Thymus (tissue), 11 donors: ENCODE data around the gene NAXD. TPM values are rescaled to one million over a fixed set of nuclear protein-coding genes. Genes with fewer than 3 reads are reported as not detected.

ENCODE experiments used
- DNase-seq, 9 donors: peaks; one replicate each; pipeline ENCODE4 v3.0.0-alpha.2; 2013; ENCODE audit warnings: low spot score in 9 of 9, low read depth in 6 of 9, missing footprints in 1 of 9
- H3K27ac ChIP-seq, 2 donors: one replicate each; pipeline ENCODE4 v1.5.1; 2013; ENCODE audit warnings: control low read depth in 1 of 2, low read depth in 1 of 2, low read length in 1 of 2, mild to moderate bottlenecking in 1 of 2, moderate library complexity in 1 of 2
- H3K27me3 ChIP-seq, 2 donors: one replicate each; pipeline ENCODE4 v1.5.1; 2013; ENCODE audit warnings: low read length in 1 of 2; ENCODE audit not compliant: control insufficient read depth in 2 of 2, insufficient read depth in 1 of 2
- H3K36me3 ChIP-seq, 2 donors: one replicate each; pipeline ENCODE4 v1.5.1; 2013; ENCODE audit warnings: low read length in 1 of 2, mild to moderate bottlenecking in 1 of 2, moderate library complexity in 1 of 2; ENCODE audit not compliant: control insufficient read depth in 2 of 2, insufficient read depth in 2 of 2
- H3K4me1 ChIP-seq, 2 donors: one replicate each; pipeline ENCODE4 v1.5.1; 2013; ENCODE audit warnings: low read length in 2 of 2; ENCODE audit not compliant: control insufficient read depth in 2 of 2, insufficient read depth in 2 of 2
- H3K4me3 ChIP-seq, 2 donors: one replicate each; pipeline ENCODE4 v1.5.1; 2013; ENCODE audit warnings: low read length in 2 of 2, control low read depth in 1 of 2, mild to moderate bottlenecking in 1 of 2
- H3K9me3 ChIP-seq, 2 donors: one replicate each; pipeline ENCODE4 v1.5.1; 2013; ENCODE audit warnings: low read length in 1 of 2, mild to moderate bottlenecking in 1 of 2; ENCODE audit not compliant: control insufficient read depth in 2 of 2, insufficient read depth in 1 of 2
- WGBS: extraction: QIAGEN DNeasy Blood & Tissue Kit; methylation state at CpG from one replicate; pipeline ENCODE4 v1.1.7; 2013; 5-methylcytosine and 5-hydroxymethylcytosine counted together
- polyA plus RNA-seq: library from polyadenylated mRNA; stranded (reverse); fragments of 200-250 nt; gene quantifications from one replicate; pipeline ENCODE4 v1.2.3, GENCODE V29; 2013
- total RNA-seq: library from RNA; stranded (reverse); fragments of 120-200 nt; gene quantifications from one replicate; pipeline ENCODE4 v1.2.4, GENCODE V29; 2013
- donor health status: healthy.

NAXD gene
- total and polyA plus RNA-seq, 2 donors, result 15.8 to 50.4 TPM

DNA sequence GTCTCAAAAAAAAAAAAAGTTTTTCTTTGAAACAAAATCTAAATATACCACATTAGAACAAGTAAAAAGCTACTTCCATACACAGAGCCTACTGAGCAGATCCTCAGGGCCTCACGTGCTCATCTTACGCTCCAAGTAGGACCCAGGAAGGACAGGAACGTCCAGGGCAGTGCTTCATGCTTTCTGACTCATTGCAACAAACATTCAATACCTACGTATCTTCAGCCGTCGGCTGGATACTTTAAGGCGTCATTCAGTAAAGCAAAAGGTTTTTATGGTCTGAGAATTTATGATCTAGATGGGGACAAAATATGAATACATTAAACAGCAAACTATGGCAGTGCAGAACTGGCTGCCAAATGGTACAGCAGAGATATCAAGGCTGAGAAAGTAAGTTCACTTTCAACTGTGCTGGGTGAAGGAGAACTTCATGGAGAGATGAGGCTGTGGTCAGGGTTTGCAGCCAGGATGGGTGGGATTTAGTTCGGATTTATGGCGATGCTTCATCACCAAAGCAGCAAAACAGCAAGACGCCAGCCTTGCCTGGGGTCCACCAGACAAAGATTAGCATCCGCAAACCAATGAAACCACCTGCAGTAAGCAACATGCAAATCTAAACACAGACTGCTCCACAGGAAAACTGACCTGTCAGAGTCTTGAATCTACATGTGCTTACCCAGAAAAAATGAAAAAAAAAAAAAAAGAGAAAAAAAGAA is 70.1 kb downstream of the NAXD start:
- DNase-seq, result no peak
- Histone ChIP-seq H3K4me3 (no peak overlapping the region), H3K27me3 (no peaks in the 10 kb centered on the region), H3K36me3 (peaks cover 44 to 56% of the 10 kb centered on the region in 2 donors), H3K27ac (no peak overlapping the region), H3K9me3 (no peaks in the 10 kb centered on the region), H3K4me1 (no peaks in the 10 kb centered on the region)
- WGBS, result 97% methylated on average over 11 of the region's 11 CpGs

DNA sequence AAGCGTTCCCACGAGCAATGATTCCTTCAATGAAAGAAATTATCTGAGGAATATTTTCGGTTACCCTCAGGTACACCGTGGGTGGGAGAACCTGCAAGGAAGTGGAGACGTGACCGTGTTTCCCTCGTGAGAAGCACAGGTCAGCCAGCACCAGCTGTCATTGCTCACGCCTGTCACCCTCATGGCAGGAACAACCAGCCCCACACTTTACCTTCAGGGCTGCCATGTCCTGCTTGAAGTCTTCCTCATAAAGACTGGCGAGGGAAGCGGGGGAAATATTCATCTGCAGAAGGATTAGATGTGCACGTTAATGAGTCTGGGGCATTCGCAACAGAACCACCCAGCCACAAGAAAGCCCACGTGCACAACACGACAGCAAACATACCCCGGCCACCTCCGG is 72.4 kb downstream of the NAXD start:
- no peak for DNase-seq
- 97% methylated on average over 16 of the region's 16 CpGs for WGBS
- peaks cover 38 to 43% of the 10 kb centered on the region in 2 donors for H3K36me3 ChIP-seq

DNA sequence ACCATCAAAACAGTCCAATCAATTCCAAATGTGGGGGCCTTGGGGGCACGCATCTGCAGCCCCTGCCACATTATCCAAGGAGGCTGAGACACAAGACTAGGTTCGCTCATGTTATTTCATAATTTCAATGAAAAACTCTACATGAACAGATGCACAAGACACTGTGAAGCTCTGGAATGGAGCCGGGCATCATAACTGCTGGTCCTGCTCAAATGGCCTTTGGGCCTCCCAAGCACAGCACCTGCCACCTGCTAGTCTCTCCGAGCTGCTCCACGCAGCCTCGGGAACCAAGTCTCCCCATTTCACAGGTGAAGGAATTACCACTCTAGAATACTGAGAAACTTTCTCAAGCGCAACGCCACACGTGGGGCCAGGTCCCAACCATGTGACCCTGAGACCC is 73.7 kb downstream of the NAXD start:
- H3K36me3 ChIP-seq, result peaks cover 34 to 37% of the 10 kb centered on the region in 2 donors
- no peak for DNase-seq

More for the DNA sequence above, 72.4 kb downstream of the NAXD start:
- no peak overlapping the region for H3K27ac ChIP-seq
- H3K9me3 ChIP-seq, result no peaks in the 10 kb centered on the region
- no peak overlapping the region for H3K4me3 ChIP-seq
- H3K27me3 ChIP-seq, result no peaks in the 10 kb centered on the region
- H3K4me1 ChIP-seq, result no peaks in the 10 kb centered on the region

More for the DNA sequence above, 73.7 kb downstream of the NAXD start:
- Histone ChIP-seq H3K4me3 (no peak overlapping the region), H3K9me3 (no peaks in the 10 kb centered on the region), H3K27ac (no peak overlapping the region), H3K4me1 (no peaks in the 10 kb centered on the region), H3K27me3 (no peaks in the 10 kb centered on the region)
- WGBS, result 93% methylated on average over 9 of the region's 9 CpGs

Other genes starting within 250 kb of the NAXD start
- gene RAB20, start 53.8 kb upstream of the NAXD start, total RNA-seq, result 4.8 TPM
- 18.5 TPM for gene RAB20, start 53.8 kb upstream of the NAXD start, polyA plus RNA-seq
- gene CARS2, start 90.6 kb downstream of the NAXD start, total RNA-seq, result 45.4 TPM
- gene CARS2, start 90.6 kb downstream of the NAXD start, polyA plus RNA-seq, result 105 TPM
- gene ING1, start 98.2 kb downstream of the NAXD start, total RNA-seq, result 15.8 TPM
- gene ING1, start 98.2 kb downstream of the NAXD start, polyA plus RNA-seq, result 19.6 TPM